Colon (tissue), 2 donors: Measurements from ENCODE around the gene GEMIN7.

Experiments used
- FAIRE-seq: peaks from 2 replicates; lab custom pipeline; 2012; peaks lifted over from hg19 to GRCh38; lab: Jason Lieb, UNC
- donor health status: control.
- donor health status: control.

The GEMIN7 gene

DNA sequence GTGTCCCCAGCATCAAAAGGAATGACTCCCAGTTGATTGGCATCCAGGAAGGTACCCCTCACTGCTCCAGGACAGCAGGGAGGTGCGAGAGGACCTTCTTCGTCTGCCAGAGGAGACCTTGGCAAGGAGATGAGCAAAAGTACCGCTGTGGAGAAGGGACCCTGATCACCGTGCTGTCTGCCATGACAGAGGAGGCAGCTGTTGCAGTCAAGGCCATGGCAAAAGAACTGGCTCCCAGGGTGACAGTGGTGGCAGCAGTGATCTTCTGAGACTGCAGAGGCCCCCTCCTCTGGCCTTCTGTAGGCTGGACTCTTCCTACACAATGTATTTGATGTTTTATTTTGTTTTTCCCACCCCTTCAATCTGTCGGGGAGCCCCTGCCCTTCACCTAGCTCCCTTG lies 49.7 kb downstream of the GEMIN7 start:
- FAIRE-seq: no peak

DNA sequence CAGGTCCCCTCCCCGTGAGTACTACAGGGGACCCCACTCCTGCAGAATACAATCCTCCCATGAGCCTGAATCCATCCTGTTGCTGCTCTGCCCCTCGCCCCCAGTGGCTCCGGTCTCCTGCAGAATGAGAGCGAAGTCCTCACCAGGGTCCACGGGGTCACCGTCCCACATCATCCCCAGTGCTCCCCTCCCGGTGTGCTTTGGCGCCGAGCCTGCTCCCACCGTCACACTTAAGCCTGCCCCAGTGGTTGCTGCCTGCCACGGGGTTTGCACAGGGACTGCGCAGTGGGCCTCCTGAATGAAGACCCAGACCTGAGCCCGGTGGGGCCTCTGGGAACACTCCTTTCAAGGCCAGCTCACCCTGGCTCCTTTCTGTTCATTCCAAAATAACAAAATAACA lies 51.2 kb downstream of the GEMIN7 start:
- no peak for FAIRE-seq

DNA sequence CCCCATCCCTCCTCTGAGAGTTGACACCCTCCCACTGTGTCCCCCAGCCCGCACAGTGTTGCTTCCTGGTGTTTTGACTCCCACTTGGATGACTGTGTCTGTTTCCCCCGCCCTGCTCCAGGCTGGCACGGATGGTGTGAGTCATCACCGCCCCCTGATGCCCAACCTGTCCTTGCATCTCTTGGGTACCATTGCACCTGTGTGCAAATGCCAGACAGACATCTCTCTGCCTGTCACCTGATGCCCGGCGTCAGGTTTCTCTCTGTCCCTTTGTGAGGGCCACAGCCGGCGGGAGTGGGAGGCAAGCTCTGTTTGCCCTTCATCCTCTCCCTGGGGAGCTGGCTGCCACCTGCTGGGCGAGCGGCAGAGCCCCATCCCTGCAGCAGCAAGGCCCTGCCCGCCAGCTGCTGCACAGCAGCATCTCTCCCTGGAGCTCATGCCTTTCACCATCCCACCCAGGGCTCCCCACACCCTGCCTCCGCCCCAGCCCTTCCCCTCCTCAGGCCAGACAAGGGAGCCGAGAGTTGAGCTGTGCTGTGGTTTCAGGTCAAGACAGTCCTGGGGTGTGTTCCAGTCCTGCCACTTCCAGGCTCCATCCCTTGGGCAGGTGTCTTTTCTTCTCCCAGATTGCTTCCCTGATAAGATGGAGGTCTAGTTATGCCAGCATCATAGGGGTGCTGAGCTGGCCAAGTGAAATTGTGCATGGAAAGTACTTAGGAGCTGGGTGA lies 52.0 kb downstream of the GEMIN7 start:
- FAIRE-seq: no peak

DNA sequence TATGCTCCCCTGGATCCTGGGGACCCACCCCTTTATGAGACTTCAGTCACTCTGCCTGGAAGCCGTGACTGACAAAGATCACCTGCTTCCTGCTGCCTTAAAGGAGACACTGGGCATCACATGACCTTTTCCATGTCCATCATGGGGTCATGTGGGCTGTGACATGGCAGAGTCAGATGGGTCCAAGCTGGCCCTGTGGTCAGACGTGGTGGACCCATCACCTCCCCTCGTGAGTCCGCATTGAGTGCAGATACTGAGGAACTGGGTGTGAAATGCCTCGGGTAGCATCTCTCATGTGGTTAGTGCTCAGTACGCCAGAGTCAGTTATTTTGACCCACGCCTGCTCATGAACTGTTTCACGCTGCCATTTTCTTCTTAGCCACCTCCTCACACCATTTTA lies 54.6 kb downstream of the GEMIN7 start:
- FAIRE-seq: no peak

DNA sequence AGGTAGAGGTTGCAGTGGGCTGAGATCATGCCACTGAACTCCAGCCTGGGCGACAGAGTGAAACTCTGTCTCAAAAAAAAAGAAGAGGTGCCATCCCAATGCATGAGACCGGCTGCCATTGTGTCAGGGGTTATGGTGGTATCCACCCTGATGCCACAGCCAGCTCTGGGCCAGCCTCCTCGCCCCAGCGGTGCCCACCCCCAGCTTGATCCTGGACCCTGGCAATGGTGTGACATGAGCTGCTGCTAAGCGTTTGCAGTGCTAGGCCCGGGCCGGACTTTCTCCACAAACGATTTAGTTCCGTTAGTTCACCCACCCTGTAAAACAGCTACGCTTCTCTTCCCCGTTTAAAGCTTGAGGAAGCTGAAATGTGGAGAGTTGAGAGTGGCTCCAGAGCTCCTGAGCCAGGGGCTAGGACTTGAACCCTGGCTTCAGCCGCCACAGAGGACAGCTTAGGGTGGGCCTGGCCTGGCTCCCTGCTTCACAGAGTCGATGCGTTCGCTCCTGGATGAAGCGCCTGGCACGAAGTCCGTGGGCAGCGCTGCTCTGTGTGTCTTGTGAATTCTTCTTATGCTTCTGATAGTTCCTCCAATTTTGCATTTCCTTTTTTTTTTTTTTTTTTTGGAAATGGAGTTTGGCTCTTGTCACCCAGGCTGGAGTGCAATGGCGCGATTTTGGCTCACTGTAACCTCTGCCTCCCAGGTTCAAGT lies 56.3 kb downstream of the GEMIN7 start:
- FAIRE-seq: no peak

DNA sequence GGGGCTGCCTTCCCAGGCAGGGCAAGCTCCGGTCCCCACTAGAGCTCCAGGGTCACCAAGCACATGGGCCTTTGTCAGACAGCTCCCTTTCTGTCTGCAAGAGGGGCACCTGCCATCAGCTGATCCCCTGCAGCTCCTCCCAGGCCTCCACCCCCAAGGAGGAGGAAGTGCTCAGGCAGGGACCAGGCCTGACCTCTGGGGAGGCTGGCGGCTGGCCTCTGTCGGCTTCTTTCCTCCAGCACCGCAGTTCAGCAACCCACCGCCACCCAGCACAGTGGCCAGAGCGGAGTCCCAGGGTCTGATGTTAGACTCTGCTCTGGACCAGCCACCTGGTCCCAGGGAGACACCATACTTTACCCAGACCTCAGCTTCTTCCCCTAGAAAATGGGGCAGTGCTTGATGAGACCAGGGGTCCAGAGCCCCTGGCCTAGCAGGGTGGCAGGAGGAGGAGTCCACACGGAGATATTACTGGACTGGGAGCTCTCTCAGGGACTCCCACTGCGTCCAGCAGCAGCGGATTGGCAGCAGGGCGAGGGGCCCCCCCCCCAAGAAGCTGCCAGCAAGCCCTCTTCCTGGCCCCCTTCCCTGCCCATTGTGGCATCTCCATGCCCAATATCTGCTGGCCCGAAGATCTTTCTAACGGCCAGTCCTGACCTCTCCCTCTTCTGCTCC lies 57.6 kb downstream of the GEMIN7 start:
- no peak for FAIRE-seq

DNA sequence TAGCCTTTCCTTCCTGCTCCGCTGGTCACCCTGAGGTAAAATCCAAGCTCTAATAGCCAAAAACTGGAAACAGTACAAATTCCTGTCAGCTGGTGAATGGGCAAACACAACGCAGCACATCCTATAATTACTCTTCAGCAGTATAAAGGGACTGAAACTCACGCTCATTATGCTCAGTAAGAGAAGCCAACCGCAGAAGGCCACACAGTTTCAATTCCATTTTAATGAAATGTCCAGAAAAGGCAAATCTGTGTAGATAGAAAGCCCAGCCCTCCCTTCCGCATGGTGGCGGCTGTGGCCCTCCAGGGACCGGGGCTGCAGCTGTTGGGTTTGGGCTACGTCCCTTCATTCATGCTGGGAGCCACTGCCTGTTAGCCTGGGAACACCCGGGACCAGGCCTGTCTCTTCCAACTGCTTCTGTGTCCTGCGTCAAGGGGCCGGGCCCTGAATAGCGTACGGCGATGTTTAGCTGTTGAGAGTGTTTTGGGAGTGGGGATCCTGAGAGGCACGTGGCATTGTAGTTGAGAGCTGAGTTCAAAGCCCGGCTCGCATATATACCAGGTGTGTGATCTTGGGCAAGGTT lies 58.2 kb downstream of the GEMIN7 start:
- FAIRE-seq: no peak

DNA sequence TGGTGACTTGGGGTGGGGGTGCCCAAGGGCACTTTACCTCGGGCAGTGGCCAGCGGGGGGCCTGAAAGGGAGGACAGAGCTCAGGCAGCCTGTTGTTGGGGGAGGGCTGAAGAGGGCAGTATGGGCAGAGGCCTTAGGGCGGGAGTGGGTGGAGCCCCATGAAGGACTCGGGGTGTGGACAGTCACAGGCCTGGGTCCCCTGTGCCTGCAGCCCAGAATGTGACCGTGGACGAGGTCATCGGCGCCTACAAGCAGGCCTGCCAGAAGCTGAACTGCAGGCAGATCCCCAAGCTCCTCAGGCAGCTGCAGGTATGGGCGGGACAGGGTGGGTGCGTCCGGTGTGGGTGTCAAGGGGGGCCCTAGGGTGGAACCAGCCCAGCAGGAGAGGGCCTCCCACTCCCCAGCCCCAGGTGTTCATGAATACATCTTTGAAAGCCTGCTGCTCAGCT lies 59.3 kb downstream of the GEMIN7 start:
- FAIRE-seq: no peak

DNA sequence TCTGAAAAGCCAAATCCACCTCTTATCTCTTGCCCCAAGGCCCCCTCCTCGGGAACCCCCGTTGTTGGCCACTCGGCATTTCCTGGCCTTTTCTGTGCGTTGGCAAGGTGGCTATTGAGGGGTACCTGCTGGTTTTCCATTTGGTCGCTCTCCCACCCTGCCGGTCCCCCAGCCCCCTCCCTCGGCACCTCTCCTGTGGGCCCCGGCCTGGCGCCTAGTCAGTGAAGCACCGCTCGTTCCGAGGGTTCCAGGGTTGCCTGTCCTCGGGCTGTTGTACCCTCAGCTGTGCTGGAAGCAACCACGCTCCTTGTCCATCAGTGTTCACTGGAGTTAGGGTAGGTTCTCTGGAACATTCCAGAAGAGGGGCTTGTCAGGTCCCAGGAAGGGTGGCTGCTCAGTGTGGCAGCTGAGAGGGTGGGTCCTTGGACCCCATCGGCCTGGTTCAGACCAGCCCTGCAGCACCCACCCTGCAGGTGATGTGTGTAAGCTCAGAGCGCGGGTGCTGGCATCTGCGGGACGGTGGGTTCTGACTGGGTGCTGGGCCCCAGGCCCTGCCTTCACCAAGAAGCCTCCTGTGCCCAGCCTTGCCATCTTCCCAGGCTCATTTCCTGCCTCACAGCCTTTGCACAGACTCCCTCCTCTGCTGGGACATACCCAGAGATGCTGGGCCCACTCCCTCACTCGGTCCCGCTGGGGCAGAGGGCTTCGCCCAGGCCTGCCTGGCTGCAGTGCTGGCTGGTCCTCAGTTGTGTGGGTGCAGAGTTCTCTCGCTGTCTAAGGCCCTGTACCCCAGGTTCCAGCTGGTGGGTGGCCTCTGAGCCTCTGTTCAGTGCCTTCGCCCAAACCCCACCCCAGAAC lies 60.5 kb downstream of the GEMIN7 start:
- FAIRE-seq: no peak

DNA sequence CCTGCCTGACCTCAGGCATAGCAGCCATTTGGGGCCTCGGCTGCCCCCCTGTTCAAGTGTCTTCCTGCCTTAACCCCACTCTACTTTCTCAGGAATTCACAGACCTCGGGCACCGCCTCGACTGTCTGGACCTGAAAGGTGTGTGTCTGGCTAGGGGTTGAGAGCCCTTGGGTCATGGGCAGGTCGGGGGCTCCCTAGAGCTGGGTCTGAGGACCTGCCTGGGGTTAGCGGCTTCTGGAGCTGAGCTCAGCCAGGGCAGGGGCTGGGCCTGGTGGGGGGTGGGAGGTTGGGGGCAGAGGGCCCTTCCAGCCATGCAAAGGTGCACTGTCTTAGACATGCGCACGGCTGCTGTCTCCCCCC lies 61.1 kb downstream of the GEMIN7 start:
- FAIRE-seq: no peak

DNA sequence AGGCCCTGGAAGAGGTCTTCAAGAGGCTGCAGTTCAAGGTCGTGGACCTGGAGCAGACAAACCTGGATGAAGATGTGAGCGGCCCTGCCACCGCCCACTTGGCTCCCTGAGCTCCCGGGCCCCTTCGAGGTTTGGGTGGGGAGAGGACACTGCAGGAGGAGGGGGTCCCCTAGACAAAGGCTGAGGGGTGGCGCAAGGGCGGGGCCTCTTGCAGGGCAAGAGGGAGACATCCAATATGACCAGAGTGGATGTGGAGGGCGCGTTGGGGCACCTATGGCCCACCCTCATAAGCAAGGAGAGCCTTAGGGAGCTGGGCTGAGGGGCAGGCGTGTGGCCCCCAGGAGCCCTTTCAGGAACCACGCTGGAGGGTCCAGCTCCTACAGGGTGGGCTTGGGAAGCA lies 61.5 kb downstream of the GEMIN7 start:
- no peak for FAIRE-seq
